Posterior vena cava (tissue), 2 donors: ENCODE measurements around the gene DLG2. TPM values are rescaled to one million over a fixed set of nuclear protein-coding genes. Genes with fewer than 3 reads are reported as not detected.
"Not testable (repeated sequence)": the region's sequence is repeated elsewhere in the genome, so short reads cannot be mapped to it uniquely, and the experiment has no call there.

ENCODE experiments used
- DNase-seq: peaks from one replicate; pipeline ENCODE4 v3.0.0-alpha.2; 2020; ENCODE audit warnings: low spot score
- intact Hi-C, 2 donors: fragments of 100-400 bp; cut with DNase I; formaldehyde crosslinking; loops; one replicate each; pipeline versions ENCODE4 v1.14.1 to v1.14.2; 2022 to 2023
- total RNA-seq, 2 donors: library from RNA; stranded (reverse); fragmentation: NEBNext Ultra II Directional; extraction: Animal tissue kit (Norgen Biotek cat#: 25700); gene quantifications; one replicate each; pipeline ENCODE4 v1.2.1, GENCODE V29; 2021
- donor health status: DM: yes; HTN: yes; CAD: no.
- donor health status: DM: yes; HTN: yes; CAD: no.

DLG2 gene
- total RNA-seq, 2 donors from 2014 or later: 17.2 to 20.5 TPM

- DNase-seq: no peak
Measured at GRCh38 chr11:83641511-83641910, 1985.6 kb downstream of the DLG2 start.

GRCh38 chr11:83639995-83640758 is 1987.0 kb downstream of the DLG2 start:
- intact Hi-C loops: no loop called here
- no peak for DNase-seq

More at GRCh38 chr11:83641511-83641910, 1985.6 kb downstream of the DLG2 start:
- intact Hi-C loops: no loop called here

GRCh38 chr11:83635166-83635565 is 1992.0 kb downstream of the DLG2 start:
- intact Hi-C loops: no loop called here
- DNase-seq: no peak

- intact Hi-C loops: no loop called here
- DNase-seq: no peak
Measured at GRCh38 chr11:83630211-83630610, 1996.9 kb downstream of the DLG2 start.

- no peak for DNase-seq
- intact Hi-C loops: no loop called here
Measured at GRCh38 chr11:83629775-83630174, 1997.4 kb downstream of the DLG2 start.

- DNase-seq: no peak
- intact Hi-C loops: no loop called here
Measured at GRCh38 chr11:83628622-83629355, 1998.4 kb downstream of the DLG2 start.

- intact Hi-C loops: no loop called here
- no peak for DNase-seq
Measured at GRCh38 chr11:83625336-83625735, 2001.8 kb downstream of the DLG2 start.

- DNase-seq: no peak
Measured at GRCh38 chr11:83617671-83618070, 2009.5 kb downstream of the DLG2 start.

GRCh38 chr11:83613767-83614121 is 2013.4 kb downstream of the DLG2 start:
- intact Hi-C loops: no loop called here
- no peak for DNase-seq

More at GRCh38 chr11:83617671-83618070, 2009.5 kb downstream of the DLG2 start:
- intact Hi-C loops: no loop called here

- intact Hi-C loops: no loop called here
- no peak for DNase-seq
Measured at GRCh38 chr11:83612891-83613766, 2014.0 kb downstream of the DLG2 start.

GRCh38 chr11:83611600-83611999 is 2015.5 kb downstream of the DLG2 start:
- intact Hi-C loops: no loop called here
- no peak for DNase-seq

GRCh38 chr11:83611031-83611430 is 2016.1 kb downstream of the DLG2 start:
- intact Hi-C loops: no loop called here
- DNase-seq: no peak

- no peak for DNase-seq
- intact Hi-C loops: no loop called here
Measured at GRCh38 chr11:83609191-83609590, 2018.0 kb downstream of the DLG2 start.

- intact Hi-C loops: no loop called here
Measured at GRCh38 chr11:83608571-83608970, 2018.6 kb downstream of the DLG2 start.

GRCh38 chr11:83601914-83602527 is 2025.1 kb downstream of the DLG2 start:
- intact Hi-C loops: no loop called here
- DNase-seq: no peak

More at GRCh38 chr11:83608571-83608970, 2018.6 kb downstream of the DLG2 start:
- no peak for DNase-seq

GRCh38 chr11:83601201-83601913 is 2025.8 kb downstream of the DLG2 start:
- no peak for DNase-seq
- intact Hi-C loops: no loop called here

- intact Hi-C loops: no loop called here
- DNase-seq: no peak
Measured at GRCh38 chr11:83600661-83601060, 2026.5 kb downstream of the DLG2 start.

GRCh38 chr11:83599066-83599465 is 2028.1 kb downstream of the DLG2 start:
- intact Hi-C loops: no loop called here
- no peak for DNase-seq

- intact Hi-C loops, DNase-seq: not testable (repeated sequence)
Measured at GRCh38 chr11:83587797-83588196, 2039.3 kb downstream of the DLG2 start.
